Pancreas (tissue), 10 donors: ENCODE measurements around the gene LRRFIP2. TPM values are rescaled to one million over a fixed set of nuclear protein-coding genes. Genes with fewer than 3 reads are reported as not detected.

ENCODE experiments used
- ATAC-seq, 4 donors: fragments of 200-7000 bp; cut with Tn5 transposase; one replicate each; pipeline versions ENCODE4 v1.8.0 to v1.9.1; 2020; ENCODE audit warnings: mild to moderate bottlenecking in 4 of 4, moderate library complexity in 4 of 4
- DNase-seq, 6 donors: peaks; one replicate each; pipeline ENCODE4 v3.0.0-alpha.2; 2020
- FAIRE-seq: peaks from 2 replicates; lab custom pipeline; 2012; peaks lifted over from hg19 to GRCh38; lab: Jason Lieb, UNC
- H3K27ac ChIP-seq, 4 donors: fragments of 200-600 bp; sonication (generic); 1 replicate in 3 of 4; 2 replicates in 1 of 4; pipeline versions ENCODE4 v1.5.0 to v1.8.0; 2020
- H3K27me3 ChIP-seq, 4 donors: fragments of 200-600 bp; one replicate each; pipeline ENCODE4 v1.8.0; 2021
- H3K36me3 ChIP-seq, 3 donors: fragments of 200-600 bp; sonication (generic) in 1 of 3; one replicate each; pipeline versions ENCODE4 v1.5.0 to v1.8.0; 2020 to 2021
- H3K4me1 ChIP-seq, 3 donors: fragments of 200-600 bp; one replicate each; pipeline ENCODE4 v1.8.0; 2021
- H3K4me3 ChIP-seq, 4 donors: fragments of 200-600 bp; sonication (generic) in 2 of 4; one replicate each; pipeline versions ENCODE4 v1.5.0 to v1.8.0; 2020 to 2021
- H3K9me3 ChIP-seq, 4 donors: fragments of 200-600 bp; one replicate each; pipeline ENCODE4 v1.8.0; 2021
- WGBS, 2 donors: extraction: QIAGEN DNeasy Blood & Tissue Kit; methylation state at CpG; one replicate each; pipeline ENCODE4 v1.1.7; 2013; 5-methylcytosine and 5-hydroxymethylcytosine counted together
- intact Hi-C, 3 donors: fragments of 100-400 bp; cut with DNase I; formaldehyde crosslinking; loops; one replicate each; pipeline versions ENCODE4 v1.11.1 to v1.14.2; 2022
- polyA plus RNA-seq, 2 donors: library from polyadenylated mRNA; stranded (reverse); fragments of 200-250 nt; gene quantifications; one replicate each; pipeline ENCODE4 v1.2.3, GENCODE V29; 2013
- total RNA-seq, 6 donors: library from RNA; stranded (reverse); fragmentation: NEBNext Ultra II Directional in 4 of 6; extraction: Animal tissue kit (Norgen Biotek cat#: 25700) in 4 of 6; gene quantifications; one replicate each; pipeline versions ENCODE4 v1.2.1 to v1.2.4, GENCODE V29; 2021 to 2023
- TF ChIP-seq, protein P1 (sequence below), 4 donors: fragments of 200-600 bp; sonication (generic) in 3 of 4; IDR thresholded peaks; one replicate each; pipeline versions ENCODE4 v1.5.0 to v1.8.0; 2021; ENCODE audit warnings: antibody characterized with exemption in 4 of 4
- donor health status: healthy with polysubstance abuse.
- donor health status: DM: no; HTN: no; CAD: no; lungs with moderate emphysema.
- donor health status: DM: no; HTN: no; CAD: no.
- donor health status: control.
- donor health status: control.
- donor health status: Bipolar disorder and iron deficiency.
- donor health status: DM: yes; HTN: yes; CAD: no.
- donor health status: DM: no; HTN: no; CAD: no.
- donor health status: DM: no; HTN: no; CAD: no.
- donor health status: DM: yes; HTN: yes; CAD: no.

LRRFIP2 gene
- total and polyA plus RNA-seq, 8 donors: 14.6 to 35.7 (median 21.8) TPM

- TF ChIP-seq, protein P1, sequence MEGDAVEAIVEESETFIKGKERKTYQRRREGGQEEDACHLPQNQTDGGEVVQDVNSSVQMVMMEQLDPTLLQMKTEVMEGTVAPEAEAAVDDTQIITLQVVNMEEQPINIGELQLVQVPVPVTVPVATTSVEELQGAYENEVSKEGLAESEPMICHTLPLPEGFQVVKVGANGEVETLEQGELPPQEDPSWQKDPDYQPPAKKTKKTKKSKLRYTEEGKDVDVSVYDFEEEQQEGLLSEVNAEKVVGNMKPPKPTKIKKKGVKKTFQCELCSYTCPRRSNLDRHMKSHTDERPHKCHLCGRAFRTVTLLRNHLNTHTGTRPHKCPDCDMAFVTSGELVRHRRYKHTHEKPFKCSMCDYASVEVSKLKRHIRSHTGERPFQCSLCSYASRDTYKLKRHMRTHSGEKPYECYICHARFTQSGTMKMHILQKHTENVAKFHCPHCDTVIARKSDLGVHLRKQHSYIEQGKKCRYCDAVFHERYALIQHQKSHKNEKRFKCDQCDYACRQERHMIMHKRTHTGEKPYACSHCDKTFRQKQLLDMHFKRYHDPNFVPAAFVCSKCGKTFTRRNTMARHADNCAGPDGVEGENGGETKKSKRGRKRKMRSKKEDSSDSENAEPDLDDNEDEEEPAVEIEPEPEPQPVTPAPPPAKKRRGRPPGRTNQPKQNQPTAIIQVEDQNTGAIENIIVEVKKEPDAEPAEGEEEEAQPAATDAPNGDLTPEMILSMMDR (IDR thresholded peaks at IDR 0.05): no peak
- peaks cover 13 to 32% (median 24%) of the 10 kb centered on the region in 3 donors for H3K4me1 ChIP-seq
Observed at GRCh38 chr3:37131860-37132144, 42.6 kb downstream of the LRRFIP2 start.

GRCh38 chr3:37130984-37131859 lies 43.2 kb downstream of the LRRFIP2 start:
- Histone ChIP-seq H3K27me3 (no peaks in the 10 kb centered on the region), H3K4me1 (peaks cover 13 to 32% (median 24%) of the 10 kb centered on the region in 3 donors), H3K27ac (peak overlapping the region; percentile 0 to 80 (median 50)), H3K9me3 (no peaks in the 10 kb centered on the region), H3K4me3 (no peak overlapping the region), H3K36me3 (no peaks in the 10 kb centered on the region)
- DNase-seq (no peak), ATAC-seq (peak; percentile 82 to 90 (median 87)), FAIRE-seq (peak; percentile 32)
- intact Hi-C loops: no loop called here
- 32 to 36% methylated on average over 5 of the region's 5 CpGs for WGBS, 2 donors
- TF ChIP-seq, protein P1 (IDR thresholded peaks at IDR 0.05): no peak

More at GRCh38 chr3:37131860-37132144, 42.6 kb downstream of the LRRFIP2 start:
- FAIRE-seq (no peak), DNase-seq (no peak), ATAC-seq (peak in 3 of 4 donors; percentile 25 to 36 (median 28))
- no peaks in the 10 kb centered on the region for H3K9me3 ChIP-seq
- intact Hi-C loops: no loop called here
- no peaks in the 10 kb centered on the region for H3K27me3 ChIP-seq
- peak overlapping the region; percentile 0 to 80 (median 50) for H3K27ac ChIP-seq
- H3K36me3 ChIP-seq: no peaks in the 10 kb centered on the region
- 35 to 39% methylated on average over 2 of the region's 2 CpGs for WGBS, 2 donors
- H3K4me3 ChIP-seq: no peak overlapping the region

GRCh38 chr3:37130448-37130847 lies 43.9 kb downstream of the LRRFIP2 start:
- Histone ChIP-seq H3K4me3 (no peak overlapping the region), H3K36me3 (peaks cover 0 to 3% (median 0%) of the 10 kb centered on the region in 3 donors), H3K9me3 (no peaks in the 10 kb centered on the region), H3K27me3 (no peaks in the 10 kb centered on the region), H3K4me1 (peaks cover 13 to 32% (median 24%) of the 10 kb centered on the region in 3 donors), H3K27ac (peak overlapping the region in 2 of 4 donors; percentile 56 to 80)
- no peak for ATAC-seq
- 89% methylated on average over 3 of the region's 3 CpGs for WGBS, 2 donors
- no peak for FAIRE-seq
- intact Hi-C loops: no loop called here
- TF ChIP-seq, protein P1 (IDR thresholded peaks at IDR 0.05): no peak
- DNase-seq: no peak

GRCh38 chr3:37129871-37130270 lies 44.5 kb downstream of the LRRFIP2 start:
- TF ChIP-seq, protein P1 (IDR thresholded peaks at IDR 0.05): no peak
- no peaks in the 10 kb centered on the region for H3K27me3 ChIP-seq
- ATAC-seq: no peak
- no peak for FAIRE-seq
- intact Hi-C loops: no loop called here
- H3K4me3 ChIP-seq: no peak overlapping the region
- H3K36me3 ChIP-seq: peaks cover 0 to 4% (median 0%) of the 10 kb centered on the region in 3 donors
- DNase-seq: no peak
- H3K27ac ChIP-seq: no peak overlapping the region
- WGBS, 2 donors: 95 to 99% methylated on average over 3 of the region's 3 CpGs
- H3K4me1 ChIP-seq: peaks cover 13 to 32% (median 24%) of the 10 kb centered on the region in 3 donors
- no peaks in the 10 kb centered on the region for H3K9me3 ChIP-seq

DNA sequence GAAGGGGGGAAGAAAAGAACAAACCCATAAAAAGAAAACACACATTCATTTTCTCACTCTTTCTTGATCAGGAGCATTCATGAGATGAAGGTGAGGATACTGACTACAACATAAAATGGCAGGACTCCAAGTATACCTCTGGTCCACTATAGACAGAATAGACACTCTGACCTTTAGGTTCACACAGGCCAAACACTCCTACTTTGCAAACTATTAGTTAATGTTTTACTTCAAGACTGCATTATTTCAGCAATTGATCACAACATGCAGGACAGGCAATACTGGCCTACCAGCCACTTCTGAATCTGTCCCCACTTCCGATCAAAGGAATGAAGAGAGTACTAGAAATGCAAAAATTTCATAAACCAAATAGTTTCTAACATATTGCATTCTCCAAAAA lies 47.0 kb downstream of the LRRFIP2 start:
- no peak overlapping the region for H3K4me3 ChIP-seq
- no peak overlapping the region for H3K27ac ChIP-seq
- H3K27me3 ChIP-seq: no peaks in the 10 kb centered on the region
- ATAC-seq (peak in 2 of 4 donors; percentile 37 to 51), DNase-seq (no peak), FAIRE-seq (no peak)
- no peaks in the 10 kb centered on the region for H3K9me3 ChIP-seq
- H3K36me3 ChIP-seq: peaks cover 0 to 4% (median 0%) of the 10 kb centered on the region in 3 donors
- H3K4me1 ChIP-seq: peaks cover 13 to 29% (median 23%) of the 10 kb centered on the region in 3 donors
- TF ChIP-seq, protein P1 (IDR thresholded peaks at IDR 0.05): no peak
- intact Hi-C loops: no loop called here
- WGBS, 2 donors: 68 to 78% methylated on average over 1 of the region's 1 CpG
